ENCODE data around the gene TCF21. TPM values are rescaled to one million over a fixed set of nuclear protein-coding genes. Genes with fewer than 3 reads are reported as not detected.

Gene TCF21
- total RNA-seq, 4 donors from 2014 or later, result 0.17 to 0.49 (median 0.31) TPM

- TF ChIP-seq CTCF (IDR thresholded peaks at IDR 0.05; ENCODE audit: low read depth), result no peak
These were observed 32.9 kb upstream of the TCF21 start for GRCh38 chr6:133855991-133856370.

GRCh38 chr6:133856911-133857310 is 32.0 kb upstream of the TCF21 start:
- no peak for TF ChIP-seq CTCF (IDR thresholded peaks at IDR 0.05; ENCODE audit: low read depth)

- no peak for TF ChIP-seq CTCF (IDR thresholded peaks at IDR 0.05; ENCODE audit: low read depth)
These were observed 31.2 kb upstream of the TCF21 start for GRCh38 chr6:133857696-133858095.

GRCh38 chr6:133863228-133863627 is 25.7 kb upstream of the TCF21 start:
- TF ChIP-seq CTCF (IDR thresholded peaks at IDR 0.05; ENCODE audit: low read depth), result no peak

GRCh38 chr6:133865680-133866079 is 23.2 kb upstream of the TCF21 start:
- no peak for TF ChIP-seq CTCF (IDR thresholded peaks at IDR 0.05; ENCODE audit: low read depth)

GRCh38 chr6:133871131-133871530 is 17.8 kb upstream of the TCF21 start:
- TF ChIP-seq CTCF (IDR thresholded peaks at IDR 0.05; ENCODE audit: low read depth), result no peak

- no peak for TF ChIP-seq CTCF (IDR thresholded peaks at IDR 0.05; ENCODE audit: low read depth)
These were observed 15.4 kb upstream of the TCF21 start for GRCh38 chr6:133873538-133873937.
